Neuronal stem cell (in vitro differentiated cells): ENCODE results near the gene KCNN3.

Experiments used
- DNase-seq: peaks from one replicate; pipeline ENCODE4 v3.0.0-alpha.2; 2013; ENCODE audit warnings: low spot score
- H2AFZ ChIP-seq: one replicate; pipeline ENCODE4 v1.6.1; 2013; ENCODE audit warnings: mild to moderate bottlenecking, low read length, inconsistent platforms
- H2AK5ac ChIP-seq: 2 replicates; pipeline ENCODE4 v1.6.1; 2013; ENCODE audit warnings: low read depth, mild to moderate bottlenecking, inconsistent platforms, low read length, moderate library complexity, mixed read lengths
- H2BK120ac ChIP-seq: 2 replicates; pipeline ENCODE4 v1.6.1; 2013; ENCODE audit warnings: low read depth, mild to moderate bottlenecking, inconsistent platforms, low read length, moderate library complexity, mixed read lengths
- H2BK12ac ChIP-seq: one replicate; pipeline ENCODE4 v1.6.1; 2013; ENCODE audit warnings: low read length, inconsistent platforms
- H2BK15ac ChIP-seq: 2 replicates; pipeline ENCODE4 v1.6.1; 2013; ENCODE audit warnings: mild to moderate bottlenecking, low read length, inconsistent platforms, mixed read lengths
- H2BK5ac ChIP-seq: one replicate; pipeline ENCODE4 v1.6.1; 2013; ENCODE audit warnings: inconsistent platforms, mild to moderate bottlenecking, low read length, moderate library complexity
- H3K14ac ChIP-seq: one replicate; pipeline ENCODE4 v1.6.1; 2013; ENCODE audit warnings: low read length, inconsistent platforms
- H3K18ac ChIP-seq: 2 replicates; pipeline ENCODE4 v1.6.1; 2013; ENCODE audit warnings: low read length, inconsistent platforms
- H3K23ac ChIP-seq: 2 replicates; pipeline ENCODE4 v1.6.1; 2013; ENCODE audit warnings: low read depth, mild to moderate bottlenecking, mixed read lengths, low read length, inconsistent platforms; ENCODE audit not compliant: poor library complexity
- H3K27ac ChIP-seq: replicated peaks from 3 replicates; pipeline ENCODE4 v1.5.1; 2013; ENCODE audit warnings: low read length, inconsistent platforms
- H3K27me3 ChIP-seq, 3 experiments: 2 replicates each; pipeline ENCODE4 v1.6.1; 2013; ENCODE audit warnings: low read length in 3 of 3, mild to moderate bottlenecking in 2 of 3, inconsistent platforms in 1 of 3, low read depth in 1 of 3, mixed read lengths in 1 of 3, moderate library complexity in 1 of 3; ENCODE audit not compliant: control insufficient read depth in 3 of 3, insufficient read depth in 3 of 3
- H3K36me3 ChIP-seq, 2 donors: replicated peaks in 1 of 2; 2 replicates each; pipeline ENCODE4 v1.6.1; 2013; ENCODE audit warnings: low read length in 2 of 2; ENCODE audit not compliant: control insufficient read depth in 2 of 2, insufficient read depth in 2 of 2
- H3K4ac ChIP-seq: 2 replicates; pipeline ENCODE4 v1.6.1; 2013; ENCODE audit warnings: inconsistent platforms, mild to moderate bottlenecking, low read length, moderate library complexity
- H3K4me1 ChIP-seq, 2 donors: 1 replicate in 1 of 2; 2 replicates in 1 of 2; pipeline ENCODE4 v1.6.1; 2013; ENCODE audit warnings: low read length in 2 of 2, low read depth in 1 of 2; ENCODE audit not compliant: control insufficient read depth in 2 of 2, insufficient read depth in 1 of 2
- H3K4me2 ChIP-seq: one replicate; pipeline ENCODE4 v1.6.1; 2013; ENCODE audit warnings: mild to moderate bottlenecking, low read length, inconsistent platforms; ENCODE audit not compliant: insufficient read depth, poor library complexity, severe bottlenecking
- H3K4me3 ChIP-seq, 2 donors: 2 replicates each; pipeline ENCODE4 v1.5.1; 2013; ENCODE audit warnings: low read length in 2 of 2, mild to moderate bottlenecking in 2 of 2, inconsistent platforms in 1 of 2, moderate library complexity in 1 of 2
- H3K79me1 ChIP-seq: one replicate; pipeline ENCODE4 v1.6.1; 2013; ENCODE audit warnings: low read depth, mild to moderate bottlenecking, inconsistent platforms, low read length, moderate library complexity
- H3K9ac ChIP-seq: one replicate; pipeline ENCODE4 v1.6.1; 2013; ENCODE audit warnings: mild to moderate bottlenecking, low read depth, low read length, inconsistent platforms; ENCODE audit not compliant: poor library complexity
- H3K9me3 ChIP-seq, 2 donors: replicated peaks in 1 of 2; 2 replicates each; pipeline versions ENCODE3 to v1.6.1; 2013; ENCODE audit warnings: low read length in 2 of 2, mild to moderate bottlenecking in 2 of 2, inconsistent platforms in 1 of 2, low read depth in 1 of 2, mixed read lengths in 1 of 2, moderate library complexity in 1 of 2; ENCODE audit not compliant: control insufficient read depth in 2 of 2, insufficient read depth in 1 of 2
- H4K8ac ChIP-seq: one replicate; pipeline ENCODE4 v1.6.1; 2013; ENCODE audit warnings: low read depth, mild to moderate bottlenecking, inconsistent platforms, low read length, moderate library complexity
- H4K91ac ChIP-seq: one replicate; pipeline ENCODE4 v1.6.1; 2013; ENCODE audit warnings: low read length, low read depth, mild to moderate bottlenecking, inconsistent platforms; ENCODE audit not compliant: poor library complexity
- WGBS, 2 donors: extraction: QIAGEN DNeasy Blood & Tissue Kit; methylation state at CpG; one replicate each; pipeline ENCODE4 v1.1.7; 2013; ENCODE audit warnings: missing lambda C conversion rate in 2 of 2, mixed read lengths in 1 of 2; ENCODE audit not compliant: insufficient read length in 2 of 2, insufficient replicate concordance in 1 of 2; ENCODE audit errors: extremely low coverage in 2 of 2; 5-methylcytosine and 5-hydroxymethylcytosine counted together

KCNN3 gene

DNA sequence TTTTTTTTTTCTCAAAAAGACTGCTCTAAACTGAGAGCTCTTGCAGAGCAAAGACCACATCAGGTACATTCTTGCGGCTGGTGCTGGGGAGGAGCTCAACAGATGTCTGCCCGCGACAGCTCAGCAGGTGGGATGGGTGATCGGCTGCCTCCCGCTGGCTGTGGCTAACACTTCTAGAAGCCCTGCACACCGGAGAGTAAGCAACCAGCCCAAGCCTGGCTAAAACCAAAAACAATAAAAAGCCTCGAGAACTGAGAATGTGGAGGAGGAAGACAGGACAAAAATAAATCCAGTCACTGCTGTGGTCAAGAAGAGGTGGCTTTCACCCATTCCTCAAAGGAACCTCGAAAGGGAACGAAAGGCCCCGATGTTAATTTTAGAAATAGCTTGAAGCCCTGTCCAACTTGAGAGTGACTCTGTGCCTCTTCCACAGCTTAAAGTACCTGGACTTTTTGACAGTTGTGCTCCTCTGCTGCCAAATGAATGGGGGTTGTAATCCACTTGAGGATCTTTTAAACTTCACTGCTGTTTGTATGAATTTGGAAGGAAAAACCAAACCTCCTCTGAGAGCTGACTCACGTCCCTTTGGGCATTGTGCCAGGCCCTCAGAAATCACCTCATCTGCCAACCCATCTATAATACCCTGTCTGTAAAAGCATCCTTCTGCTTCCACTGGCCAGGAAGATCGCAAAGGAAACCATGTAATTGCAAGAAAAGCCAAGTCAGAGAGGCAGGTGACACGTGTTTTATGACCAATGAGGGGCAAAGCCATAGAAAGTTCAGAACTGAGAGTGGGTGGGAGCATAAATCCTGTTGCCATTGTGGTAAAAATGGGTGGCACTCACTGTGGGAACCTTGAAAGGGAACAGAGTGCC is 78.6 kb downstream of the KCNN3 start:
- DNase-seq: no peak
- WGBS, 2 donors: no CpG with 5 or more reads among the region's 13 CpGs
- no peak overlapping the region for H2BK120ac ChIP-seq
- H3K27ac ChIP-seq: no peak overlapping the region
- no peak overlapping the region for H3K4me2 ChIP-seq
- no peak overlapping the region for H2AK5ac ChIP-seq
- no peak overlapping the region for H3K4ac ChIP-seq
- peak overlapping the region; percentile 40 for H3K18ac ChIP-seq
- no peak overlapping the region for H4K91ac ChIP-seq
- H3K79me1 ChIP-seq: no peaks in the 10 kb centered on the region
- no peak overlapping the region for H3K23ac ChIP-seq
- no peak overlapping the region for H2BK12ac ChIP-seq
- no peak overlapping the region for H3K9ac ChIP-seq
- no peaks in the 10 kb centered on the region for H3K9me3 ChIP-seq
- peaks cover 0 to 4% (median 0%) of the 10 kb centered on the region in 3 experiments for H3K27me3 ChIP-seq
- no peak overlapping the region for H2BK5ac ChIP-seq
- peaks cover 3 to 9% of the 10 kb centered on the region in 2 donors for H3K4me1 ChIP-seq
- no peak overlapping the region for H3K14ac ChIP-seq
- H2AFZ ChIP-seq: no peak overlapping the region
- H3K36me3 ChIP-seq: no peaks in the 10 kb centered on the region
- H3K4me3 ChIP-seq: no peak overlapping the region
- H2BK15ac ChIP-seq: no peak overlapping the region
- no peak overlapping the region for H4K8ac ChIP-seq

GRCh38 chr1:154788886-154789285 is 81.2 kb downstream of the KCNN3 start:
- H2BK5ac ChIP-seq: no peak overlapping the region
- H3K14ac ChIP-seq: no peak overlapping the region
- H3K4me3 ChIP-seq: no peak overlapping the region
- no peak overlapping the region for H3K4ac ChIP-seq
- H2BK120ac ChIP-seq: no peak overlapping the region
- no CpG with 5 or more reads among the region's 10 CpGs for WGBS, 2 donors
- H2AK5ac ChIP-seq: no peak overlapping the region
- H2BK15ac ChIP-seq: no peak overlapping the region
- H3K4me1 ChIP-seq: peaks cover 6 to 11% of the 10 kb centered on the region in 2 donors
- H3K79me1 ChIP-seq: no peaks in the 10 kb centered on the region
- no peak overlapping the region for H4K91ac ChIP-seq
- no peaks in the 10 kb centered on the region for H3K9me3 ChIP-seq
- H4K8ac ChIP-seq: no peak overlapping the region
- H3K4me2 ChIP-seq: no peak overlapping the region
- H2BK12ac ChIP-seq: no peak overlapping the region
- no peaks in the 10 kb centered on the region for H3K36me3 ChIP-seq
- no peak overlapping the region for H3K9ac ChIP-seq
- no peak for DNase-seq
- no peak overlapping the region for H3K23ac ChIP-seq
- H3K18ac ChIP-seq: no peak overlapping the region
- no peak overlapping the region for H2AFZ ChIP-seq
- H3K27ac ChIP-seq: no peak overlapping the region
- H3K27me3 ChIP-seq: peaks cover 0 to 4% (median 0%) of the 10 kb centered on the region in 3 experiments

DNA sequence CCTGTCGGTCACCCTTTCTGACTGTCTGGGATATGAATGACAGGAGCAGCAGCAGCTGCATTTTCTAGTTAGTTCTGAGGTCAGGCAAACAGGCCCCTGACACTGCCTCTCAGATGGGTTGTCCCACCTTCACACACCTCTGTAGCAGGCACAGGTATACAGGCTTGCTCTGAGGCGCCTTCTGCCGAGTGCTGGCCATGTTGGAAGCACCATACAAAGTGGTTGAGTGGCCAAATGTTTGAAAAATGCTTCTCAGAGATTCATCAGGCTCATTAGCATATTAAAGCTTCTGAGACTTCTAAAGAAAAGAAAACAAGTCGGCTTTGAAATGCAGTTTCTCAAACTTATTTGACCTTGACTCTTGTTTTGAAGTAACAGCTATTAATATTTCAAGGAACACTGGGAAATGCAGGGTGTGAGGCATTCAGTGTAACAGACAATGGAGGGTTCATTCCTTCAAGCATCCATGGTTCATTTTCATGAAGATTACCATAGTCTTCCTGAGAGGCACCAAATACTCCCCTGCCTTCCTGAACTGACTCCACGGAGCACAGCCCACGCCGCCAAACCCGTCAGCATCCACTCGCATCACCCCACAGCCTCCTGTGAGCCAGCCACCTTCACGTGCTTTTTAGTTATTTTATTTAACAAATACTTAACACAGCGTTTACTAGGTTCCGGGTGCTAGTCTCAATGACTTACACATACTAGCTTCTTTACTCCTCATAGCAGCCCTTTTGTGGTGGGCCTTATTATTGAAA is 81.8 kb downstream of the KCNN3 start:
- Histone ChIP-seq H3K14ac (no peak overlapping the region), H3K36me3 (no peaks in the 10 kb centered on the region), H2AK5ac (peak overlapping the region; percentile 38), H3K27ac (no peak overlapping the region), H3K27me3 (peaks cover 0 to 7% (median 0%) of the 10 kb centered on the region in 3 experiments), H2AFZ (peak overlapping the region; percentile 12), H2BK5ac (peak overlapping the region; percentile 46), H3K4me3 (no peak overlapping the region), H4K91ac (no peak overlapping the region), H2BK120ac (no peak overlapping the region), H3K18ac (no peak overlapping the region), H3K9me3 (no peaks in the 10 kb centered on the region), H2BK15ac (no peak overlapping the region), H3K79me1 (no peaks in the 10 kb centered on the region), H3K4ac (no peak overlapping the region), H3K4me1 (peaks cover 3 to 11% of the 10 kb centered on the region in 2 donors), H2BK12ac (no peak overlapping the region), H3K9ac (no peak overlapping the region), H3K4me2 (no peak overlapping the region), H3K23ac (no peak overlapping the region), H4K8ac (no peak overlapping the region)
- no CpG with 5 or more reads among the region's 12 CpGs for WGBS, 2 donors
- no peak for DNase-seq
